HCT116 (cell line): ENCODE measurements around the gene DRG2. TPM values are rescaled to one million over a fixed set of nuclear protein-coding genes. Genes with fewer than 3 reads are reported as not detected.

ENCODE experiments used
- ATAC-seq: fragments of 200-7000 bp; cut with Tn5 transposase; 2 replicates; pipeline ENCODE4 v1.9.1; 2020; ENCODE audit warnings: mild to moderate bottlenecking, moderate library complexity
- BruUV-seq: library from RNA; stranded (reverse); fragments of 400-500 nt; replicated peaks from 2 replicates; lab custom pipeline; 2021; lab: Mats Ljungman, UMichigan
- CTCF ChIA-PET: fragments of 300-600 bp; sonication (Branson Sonifier 250); formaldehyde crosslinking; loops from one replicate; lab custom pipeline; 2021; ENCODE audit warnings: antibody characterized with exemption; lab: Charles Lee
- POLR2A ChIA-PET: fragments of 300-600, 350-600 bp; sonication (Branson Sonifier 250); formaldehyde crosslinking; loops from one replicate; lab custom pipeline; 2021; ENCODE audit warnings: antibody characterized with exemption; lab: Charles Lee
- RAD21 ChIA-PET, 2 experiments: fragments of 300-600 bp; sonication (Branson Sonifier 250); formaldehyde crosslinking; loops; one replicate each; lab custom pipeline; 2023; ENCODE audit warnings: low total read pairs in 2 of 2; ENCODE audit not compliant: uncharacterized antibody in 2 of 2, unreplicated experiment in 2 of 2, low non-redundant PET in 1 of 2; lab: Charles Lee
- DNase-seq: peaks from one replicate; pipeline ENCODE4 v3.0.0-alpha.2; 2010; ENCODE audit warnings: low read depth, low spot score
- H2AFZ ChIP-seq: fragments of 200-600 bp; shearing (Covaris generic), sonication (generic); 2 replicates; pipeline ENCODE4 v1.6.1; 2017; ENCODE audit warnings: low read depth, mixed run types, mixed read lengths, antibody characterized with exemption, low read length; ENCODE audit not compliant: poor library complexity, severe bottlenecking
- H3K27ac ChIP-seq: 2 replicates; pipeline ENCODE4 v1.5.1; 2012; ENCODE audit warnings: low read depth, low read length
- H3K27me3 ChIP-seq: fragments of 200-600 bp; sonication (generic); 2 replicates; pipeline ENCODE4 v1.6.1; 2016; ENCODE audit warnings: mixed run types, low read length, mixed read lengths; ENCODE audit not compliant: insufficient read depth
- H3K36me3 ChIP-seq, 2 experiments: fragments of 200-500 bp in 1 of 2; fragments of 200-600 bp in 1 of 2; sonication (Bioruptor generic) in 1 of 2; sonication (generic) in 1 of 2; 2 replicates each; pipeline versions ENCODE4 v1.5.1 to v1.6.1; 2014 to 2016; ENCODE audit warnings: low read length in 2 of 2, inconsistent platforms in 1 of 2, mixed read lengths in 1 of 2, mixed run types in 1 of 2; ENCODE audit not compliant: insufficient read depth in 2 of 2, control insufficient read depth in 1 of 2
- H3K4me1 ChIP-seq, 2 experiments: fragments of 200-600 bp in 1 of 2; sonication (generic) in 1 of 2; 2 replicates each; pipeline versions ENCODE4 v1.5.1 to v1.6.1; 2012 to 2017; ENCODE audit warnings: low read length in 2 of 2, inconsistent platforms in 1 of 2, mild to moderate bottlenecking in 1 of 2, mixed read lengths in 1 of 2, mixed run types in 1 of 2, moderate library complexity in 1 of 2; ENCODE audit not compliant: insufficient read depth in 2 of 2, control insufficient read depth in 1 of 2
- H3K4me2 ChIP-seq: fragments of 200-600 bp; sonication (generic); 2 replicates; pipeline ENCODE4 v1.6.1; 2017; ENCODE audit warnings: mixed run types, low read length, mixed read lengths
- H3K4me3 ChIP-seq, 2 experiments: fragments of 200-600 bp in 1 of 2; sonication (generic) in 1 of 2; replicated peaks in 1 of 2; 2 replicates each; pipeline ENCODE4 v1.5.1; 2011 to 2016; ENCODE audit warnings: low read length in 2 of 2, control low read depth in 1 of 2, low read depth in 1 of 2, mild to moderate bottlenecking in 1 of 2, mixed read lengths in 1 of 2, mixed run types in 1 of 2
- H3K79me2 ChIP-seq: fragments of 200-600 bp; sonication (generic); 2 replicates; pipeline ENCODE4 v1.6.1; 2017; ENCODE audit warnings: mild to moderate bottlenecking, mixed run types, low read length, moderate library complexity, mixed read lengths; ENCODE audit not compliant: insufficient read depth
- H3K9ac ChIP-seq: fragments of 200-600 bp; sonication (generic); 2 replicates; pipeline ENCODE4 v1.6.1; 2016; ENCODE audit warnings: low read length, mixed read lengths
- H3K9me2 ChIP-seq: fragments of 200-600 bp; sonication (generic), shearing (Covaris generic); 2 replicates; pipeline ENCODE4 v1.6.1; 2017; ENCODE audit warnings: mixed run types, mild to moderate bottlenecking, moderate library complexity; ENCODE audit not compliant: insufficient read depth
- H3K9me3 ChIP-seq, 2 experiments: fragments of 200-500 bp in 1 of 2; fragments of 200-600 bp in 1 of 2; sonication (Bioruptor generic) in 1 of 2; sonication (generic) in 1 of 2; 2 replicates each; pipeline ENCODE4 v1.6.1; 2014 to 2017; ENCODE audit warnings: low read length in 2 of 2, mixed read lengths in 2 of 2, inconsistent platforms in 1 of 2, low read depth in 1 of 2, mild to moderate bottlenecking in 1 of 2, mixed run types in 1 of 2, moderate library complexity in 1 of 2; ENCODE audit not compliant: control insufficient read depth in 1 of 2, insufficient read depth in 1 of 2
- H4K20me1 ChIP-seq: fragments of 200-600 bp; sonication (generic), shearing (Covaris generic); 2 replicates; pipeline ENCODE4 v1.6.1; 2017; ENCODE audit warnings: mixed run types, mild to moderate bottlenecking, moderate library complexity; ENCODE audit not compliant: insufficient read depth
- CTCF ChIP-seq, 3 experiments: fragments of 200-600 bp in 1 of 3; sonication (generic) in 1 of 3; IDR thresholded peaks in 2 of 3; conservative IDR thresholded peaks in 1 of 3; 2 replicates each; pipeline ENCODE4 v1.5.1; 2012 to 2017; ENCODE audit warnings: low read depth in 2 of 3, low read length in 2 of 3, antibody characterized with exemption in 1 of 3, borderline replicate concordance in 1 of 3, control low read depth in 1 of 3, mild to moderate bottlenecking in 1 of 3, mixed read lengths in 1 of 3, mixed run types in 1 of 3, moderate library complexity in 1 of 3; ENCODE audit not compliant: insufficient read depth in 1 of 3
- EGR1 ChIP-seq: IDR thresholded peaks from 2 replicates; pipeline ENCODE4 v1.6.1; 2012; ENCODE audit warnings: low read depth
- ELF1 ChIP-seq: IDR thresholded peaks from 2 replicates; pipeline ENCODE4 v1.6.1; 2012; ENCODE audit warnings: low read depth, borderline replicate concordance
- EZH2 ChIP-seq: fragments of 200-600 bp; sonication (generic); IDR thresholded peaks from 2 replicates; pipeline ENCODE4 v1.6.1; 2017; ENCODE audit warnings: antibody characterized with exemption, mixed run types
- FOSL1 ChIP-seq: IDR thresholded peaks from 2 replicates; pipeline ENCODE4 v1.6.1; 2012; ENCODE audit warnings: low read depth
- JUND ChIP-seq: IDR thresholded peaks from 2 replicates; pipeline ENCODE4 v1.6.1; 2012
- POLR2AphosphoS5 ChIP-seq: IDR thresholded peaks from 2 replicates; pipeline ENCODE4 v1.6.1; 2011; ENCODE audit warnings: mild to moderate bottlenecking, low read depth, low read length, moderate library complexity
- RAD21 ChIP-seq: IDR thresholded peaks from 2 replicates; pipeline ENCODE4 v1.6.1; 2012; ENCODE audit warnings: low read depth, mild to moderate bottlenecking
- SP1 ChIP-seq: IDR thresholded peaks from 2 replicates; pipeline ENCODE4 v1.6.1; 2012; ENCODE audit warnings: low read depth
- YY1 ChIP-seq: IDR thresholded peaks from 2 replicates; pipeline ENCODE4 v1.6.1; 2011; ENCODE audit warnings: low read length, low read depth, moderate library complexity, mild to moderate bottlenecking; ENCODE audit not compliant: insufficient replicate concordance; ENCODE audit errors: extremely low read depth
- ZBTB33 ChIP-seq: IDR thresholded peaks from 2 replicates; pipeline ENCODE4 v1.6.1; 2011; ENCODE audit warnings: mild to moderate bottlenecking, low read length, moderate library complexity; ENCODE audit not compliant: insufficient replicate concordance; ENCODE audit errors: extremely low read depth
- intact Hi-C: fragments of 100-400 bp; cut with micrococcal nuclease; formaldehyde crosslinking; loops from 2 replicates; pipeline ENCODE4 v1.10.0; 2022
- total RNA-seq: library from RNA; stranded (reverse); gene quantifications from one replicate; pipeline ENCODE4 v1.2.1, GENCODE V29; 2021; ENCODE audit not compliant: unreplicated experiment
- TF ChIP-seq, protein P1 (sequence below): IDR thresholded peaks from 2 replicates; pipeline ENCODE4 v1.6.1; 2012

DRG2 gene
- total RNA-seq, 1 experiment from 2014 or later: 41.0 TPM

GRCh38 chr17:18099516-18099915, 11.8 kb downstream of the DRG2 start:
- TF ChIP-seq EGR1 (no peak), JUND (no peak), ZBTB33 (no peak), CTCF (IDR thresholded peaks at IDR 0.05 in 2 of 3, conservative IDR thresholded peaks at IDR 0.05 in 1 of 3; ENCODE audit: borderline replicate concordance in 1 of 3, insufficient read depth in 1 of 3, low read depth in 2 of 3, low read length in 2 of 3) (no peak), RAD21 (no peak), SP1 (no peak), FOSL1 (no peak), ELF1 (no peak), EZH2 (no peak), YY1 (no peak), POLR2AphosphoS5 (no peak)
- TF ChIP-seq, protein P1, sequence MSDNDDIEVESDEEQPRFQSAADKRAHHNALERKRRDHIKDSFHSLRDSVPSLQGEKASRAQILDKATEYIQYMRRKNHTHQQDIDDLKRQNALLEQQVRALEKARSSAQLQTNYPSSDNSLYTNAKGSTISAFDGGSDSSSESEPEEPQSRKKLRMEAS: no peak
- no peak overlapping the region for H3K9ac ChIP-seq
- H2AFZ ChIP-seq: no peak overlapping the region
- BruUV-seq: no TSS peak
- ChIA-PET CTCF (no interaction called here), RAD21 (no interaction called here), POLR2A (no interaction called here)
- no peaks in the 10 kb centered on the region for H4K20me1 ChIP-seq
- H3K27ac ChIP-seq: no peak overlapping the region
- peaks cover 24 to 27% of the 10 kb centered on the region in 2 experiments; a peak in 3 of 4 replicates for H3K36me3 ChIP-seq
- DNase-seq: no peak
- H3K79me2 ChIP-seq: peaks cover 5% of the 10 kb centered on the region; the same call in 1 of the 2 replicates
- intact Hi-C loops: no loop called here
- H3K9me2 ChIP-seq: no peaks in the 10 kb centered on the region
- no peak for ATAC-seq
- H3K4me3 ChIP-seq: no peak overlapping the region
- no peaks in the 10 kb centered on the region for H3K4me1 ChIP-seq
- H3K9me3 ChIP-seq: no peaks in the 10 kb centered on the region
- H3K4me2 ChIP-seq: no peak overlapping the region
- no peaks in the 10 kb centered on the region for H3K27me3 ChIP-seq
